ENCODE data around the gene PRKCA. TPM values are rescaled to one million over a fixed set of nuclear protein-coding genes. Genes with fewer than 3 reads are reported as not detected.

Gene PRKCA
- total and polyA plus RNA-seq, 9 donors = 9.1 to 67.6 (median 37.2) TPM

DNA sequence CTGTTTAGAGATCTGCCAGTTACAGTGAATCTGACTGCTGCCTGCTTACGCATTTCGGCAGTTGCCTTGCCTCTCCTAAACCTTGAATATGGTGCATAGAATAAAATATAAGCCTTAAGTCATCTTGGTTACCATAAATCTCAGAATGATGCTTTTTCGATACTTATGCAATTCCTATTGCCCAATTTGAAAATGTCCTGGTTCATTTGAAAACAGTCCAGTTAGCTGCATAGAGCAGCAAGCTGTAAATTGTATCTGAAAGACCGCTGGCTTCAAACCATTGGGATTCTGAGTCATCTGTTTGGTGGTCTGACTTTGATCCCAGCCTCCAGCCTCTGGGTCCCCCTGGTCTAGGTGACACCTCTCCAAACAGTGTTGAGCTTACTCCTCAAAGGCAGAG, 2.7 kb upstream of the PRKCA start:
- WGBS, 3 donors = 97 to 98% (median 98%) methylated on average over 4 of the region's 4 CpGs
- Histone ChIP-seq H3K27ac (no peak overlapping the region), H3K4me1 (ENCODE audit: insufficient read depth) (peaks cover 6% of the 10 kb centered on the region), H3K27me3 (no peaks in the 10 kb centered on the region), H3K4me3 (no peak overlapping the region), H3K36me3 (no peaks in the 10 kb centered on the region), H3K9me3 (no peaks in the 10 kb centered on the region)
- TF ChIP-seq, protein P1, sequence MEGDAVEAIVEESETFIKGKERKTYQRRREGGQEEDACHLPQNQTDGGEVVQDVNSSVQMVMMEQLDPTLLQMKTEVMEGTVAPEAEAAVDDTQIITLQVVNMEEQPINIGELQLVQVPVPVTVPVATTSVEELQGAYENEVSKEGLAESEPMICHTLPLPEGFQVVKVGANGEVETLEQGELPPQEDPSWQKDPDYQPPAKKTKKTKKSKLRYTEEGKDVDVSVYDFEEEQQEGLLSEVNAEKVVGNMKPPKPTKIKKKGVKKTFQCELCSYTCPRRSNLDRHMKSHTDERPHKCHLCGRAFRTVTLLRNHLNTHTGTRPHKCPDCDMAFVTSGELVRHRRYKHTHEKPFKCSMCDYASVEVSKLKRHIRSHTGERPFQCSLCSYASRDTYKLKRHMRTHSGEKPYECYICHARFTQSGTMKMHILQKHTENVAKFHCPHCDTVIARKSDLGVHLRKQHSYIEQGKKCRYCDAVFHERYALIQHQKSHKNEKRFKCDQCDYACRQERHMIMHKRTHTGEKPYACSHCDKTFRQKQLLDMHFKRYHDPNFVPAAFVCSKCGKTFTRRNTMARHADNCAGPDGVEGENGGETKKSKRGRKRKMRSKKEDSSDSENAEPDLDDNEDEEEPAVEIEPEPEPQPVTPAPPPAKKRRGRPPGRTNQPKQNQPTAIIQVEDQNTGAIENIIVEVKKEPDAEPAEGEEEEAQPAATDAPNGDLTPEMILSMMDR (IDR thresholded peaks at IDR 0.05) = no peak
- TF ChIP-seq POLR2A (IDR thresholded peaks at IDR 0.05) (no peak), EP300 (IDR thresholded peaks at IDR 0.05) (no peak)
- intact Hi-C loops (cut with DNase I) = loop anchor here in 2 of 4 donors (5.0 to 10.0 kb wide), 2 partner anchors 245 to 273 kb away; no protein-coding TSS in a partner anchor
- DNase-seq = no peak

DNA sequence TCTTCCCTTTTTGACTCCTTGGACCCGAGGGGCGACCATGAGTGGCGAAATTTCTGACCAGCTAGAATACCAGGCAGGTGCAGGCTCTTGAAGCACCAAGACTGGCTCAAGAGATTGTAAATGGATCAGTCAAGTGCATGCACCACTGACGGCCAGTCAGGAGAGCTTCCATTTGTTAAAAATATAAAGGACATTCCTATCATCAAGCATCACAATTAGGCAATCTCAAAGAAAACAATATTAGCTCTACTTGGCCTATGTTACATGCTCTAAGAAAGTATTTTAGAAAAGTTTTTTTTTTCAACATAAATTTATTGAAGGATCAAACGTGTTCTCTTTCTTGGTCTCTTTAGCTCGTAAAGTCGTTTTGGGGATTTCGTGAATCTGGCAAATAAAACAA, 1.5 kb upstream of the PRKCA start:
- no peak for DNase-seq
- TF ChIP-seq POLR2A (IDR thresholded peaks at IDR 0.05) (no peak), EP300 (IDR thresholded peaks at IDR 0.05) (no peak)
- TF ChIP-seq, protein P1 (IDR thresholded peaks at IDR 0.05) = no peak
- Histone ChIP-seq H3K27me3 (no peaks in the 10 kb centered on the region), H3K4me3 (no peak overlapping the region), H3K4me1 (ENCODE audit: insufficient read depth) (peaks cover 6% of the 10 kb centered on the region), H3K27ac (no peak overlapping the region), H3K36me3 (no peaks in the 10 kb centered on the region), H3K9me3 (no peaks in the 10 kb centered on the region)
- intact Hi-C loops (cut with DNase I) = loop anchor here in 2 of 4 donors (5.0 to 10.0 kb wide), 2 partner anchors 244 to 271 kb away; no protein-coding TSS in a partner anchor
- 83 to 88% (median 85%) methylated on average over 8 of the region's 8 CpGs for WGBS, 3 donors

DNA sequence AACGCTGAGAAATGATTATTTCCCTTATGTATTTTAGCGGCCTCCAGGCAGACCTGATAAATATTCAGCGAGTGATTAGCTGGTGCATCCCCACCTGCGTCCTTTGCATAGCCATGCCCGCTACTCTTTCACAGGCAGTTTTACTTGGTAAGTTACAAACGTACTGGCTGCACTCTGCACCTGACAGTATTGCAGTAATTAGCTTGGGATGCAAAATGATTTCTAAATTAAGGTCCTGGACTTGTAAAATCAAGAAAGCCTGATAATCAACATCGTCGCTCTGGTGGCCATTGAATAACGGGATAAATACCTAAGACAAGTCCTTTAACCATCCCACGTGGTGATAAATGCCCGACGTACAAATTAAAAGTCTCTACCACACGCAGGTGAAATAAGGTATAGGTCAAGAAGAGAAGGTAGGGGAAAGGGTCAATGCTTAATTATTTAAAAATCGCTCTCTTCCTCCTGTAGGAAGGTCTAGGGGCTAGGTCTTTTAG, 998 bp upstream of the PRKCA start:
- Histone ChIP-seq H3K4me3 (peak overlapping the region; percentile 96), H3K36me3 (no peaks in the 10 kb centered on the region), H3K9me3 (no peaks in the 10 kb centered on the region), H3K27me3 (no peaks in the 10 kb centered on the region), H3K4me1 (ENCODE audit: insufficient read depth) (peaks cover 6% of the 10 kb centered on the region), H3K27ac (peak overlapping the region in 1 of 2 donors; percentile 87)
- 40 to 56% (median 47%) methylated on average over 14 of the region's 14 CpGs for WGBS, 3 donors
- no peak for DNase-seq
- TF ChIP-seq EP300 (IDR thresholded peaks at IDR 0.05) = no peak
- TF ChIP-seq, protein P1 (IDR thresholded peaks at IDR 0.05) = no peak
- no peak for TF ChIP-seq POLR2A (IDR thresholded peaks at IDR 0.05)
- intact Hi-C loops (cut with DNase I) = loop anchor here in 2 of 4 donors (5.0 to 10.0 kb wide), 2 partner anchors 243 to 271 kb away; no protein-coding TSS in a partner anchor

DNA sequence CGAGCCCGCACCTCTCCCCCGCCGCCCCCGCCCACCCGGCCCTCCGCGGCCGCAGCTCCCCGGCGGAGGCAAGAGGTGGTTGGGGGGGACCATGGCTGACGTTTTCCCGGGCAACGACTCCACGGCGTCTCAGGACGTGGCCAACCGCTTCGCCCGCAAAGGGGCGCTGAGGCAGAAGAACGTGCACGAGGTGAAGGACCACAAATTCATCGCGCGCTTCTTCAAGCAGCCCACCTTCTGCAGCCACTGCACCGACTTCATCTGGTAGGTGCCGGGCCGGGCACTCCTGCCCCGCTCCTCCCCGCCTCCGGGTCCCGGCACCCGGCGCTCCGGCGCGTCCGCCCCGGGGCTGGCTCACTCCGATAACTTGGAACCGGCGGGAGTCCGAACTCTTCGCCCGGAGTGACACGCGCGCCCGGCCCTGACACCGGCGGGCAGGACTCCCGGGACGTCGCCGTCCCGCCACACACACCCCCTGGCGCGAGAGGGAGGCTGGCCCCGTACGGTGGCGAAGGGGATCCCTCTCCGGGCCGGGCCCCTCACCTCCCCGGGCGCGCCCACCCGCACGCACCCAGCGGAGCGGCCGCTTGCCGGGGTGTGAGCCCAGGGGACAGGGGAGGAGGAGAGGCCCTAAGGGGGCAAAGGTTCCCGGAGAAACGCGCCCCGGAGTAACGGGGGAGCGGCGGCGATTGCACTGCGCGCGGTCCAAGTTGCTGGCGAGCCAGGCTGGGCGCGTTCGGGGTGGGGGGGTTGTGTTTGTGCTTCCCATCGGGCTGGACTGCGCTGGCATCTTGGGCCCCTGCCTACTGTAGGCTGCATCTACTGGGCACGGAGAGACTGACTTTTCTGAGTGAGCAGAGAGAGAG, 581 bp downstream of the PRKCA start:
- TF ChIP-seq POLR2A (IDR thresholded peaks at IDR 0.05) = no peak
- TF ChIP-seq, protein P1 (IDR thresholded peaks at IDR 0.05) = no peak
- TF ChIP-seq EP300 (IDR thresholded peaks at IDR 0.05) = no peak
- Histone ChIP-seq H3K27ac (peak overlapping the region; percentile 57 to 63), H3K27me3 (no peaks in the 10 kb centered on the region), H3K36me3 (no peaks in the 10 kb centered on the region), H3K4me1 (ENCODE audit: insufficient read depth) (peaks cover 9% of the 10 kb centered on the region), H3K9me3 (no peaks in the 10 kb centered on the region), H3K4me3 (peak overlapping the region; percentile 96)
- peak; percentile 46 to 66 (median 63) for DNase-seq
- WGBS, 3 donors = 0 to 1% (median 0%) methylated on average over 49 to 91 of the region's 91 CpGs
- intact Hi-C loops (cut with DNase I) = loop anchor here in 2 of 4 donors (5.0 to 10.0 kb wide), 2 partner anchors 242 to 269 kb away; no protein-coding TSS in a partner anchor

Data from ovary (tissue), 9 donors.